Nephron (organoid): Measurements from ENCODE around the gene TPBGL.

Experiments used
- H3K27ac Mint-ChIP-seq, 3 experiments: 2 replicates each; pipeline ENCODE4 v1.8.0; 2020; ENCODE audit warnings: mixed read lengths in 3 of 3, mild to moderate bottlenecking in 2 of 3, moderate library complexity in 1 of 3
- H3K27me3 Mint-ChIP-seq: 2 replicates; pipeline ENCODE4 v1.8.0; 2021; ENCODE audit warnings: low read depth, mild to moderate bottlenecking, moderate library complexity, mixed read lengths
- H3K36me3 Mint-ChIP-seq: 2 replicates; pipeline ENCODE4 v1.8.0; 2020; ENCODE audit warnings: low read depth, mixed read lengths
- H3K4me1 Mint-ChIP-seq: 2 replicates; pipeline ENCODE4 v1.8.0; 2020; ENCODE audit warnings: mixed read lengths
- H3K4me3 Mint-ChIP-seq, 3 experiments: 2 replicates each; pipeline ENCODE4 v1.8.0; 2020; ENCODE audit warnings: mild to moderate bottlenecking in 3 of 3, mixed read lengths in 3 of 3, moderate library complexity in 2 of 3
- H3K9me3 Mint-ChIP-seq: 2 replicates; pipeline ENCODE4 v1.8.0; 2020; ENCODE audit warnings: mixed read lengths
- TF ChIP-seq, protein P1 (sequence below), 3 experiments: fragments of 200-600 bp; sonication (generic); IDR thresholded peaks; one replicate each; pipeline ENCODE4 v1.5.0; 2021; ENCODE audit warnings: antibody characterized with exemption in 3 of 3; ENCODE audit not compliant: unreplicated experiment in 3 of 3

Gene TPBGL

DNA sequence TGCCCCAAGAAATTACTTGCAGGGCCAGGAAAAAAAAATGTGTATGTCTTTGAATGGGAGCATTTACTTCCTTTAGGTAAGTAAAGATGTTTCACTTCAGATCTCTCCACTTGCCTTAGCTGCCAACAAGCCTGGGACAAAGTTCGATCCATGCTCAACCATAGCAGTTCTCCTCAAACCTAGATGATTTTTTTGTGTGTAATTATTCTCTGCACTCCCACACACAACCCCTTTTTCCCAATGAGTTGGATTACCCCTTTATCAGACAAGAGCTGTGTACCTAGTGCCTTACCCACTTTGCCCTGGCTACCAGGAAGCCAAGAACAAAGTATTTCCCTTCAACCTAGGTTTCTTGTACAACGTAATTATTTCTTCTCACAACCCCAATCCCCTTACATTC, 35.6 kb downstream of the TPBGL start:
- no peaks in the 10 kb centered on the region for H3K9me3 Mint-ChIP-seq
- H3K4me3 Mint-ChIP-seq: no peak overlapping the region
- no peaks in the 10 kb centered on the region for H3K4me1 Mint-ChIP-seq
- no peak overlapping the region for H3K27ac Mint-ChIP-seq
- no peaks in the 10 kb centered on the region for H3K27me3 Mint-ChIP-seq
- peaks cover 23% of the 10 kb centered on the region for H3K36me3 Mint-ChIP-seq
- TF ChIP-seq, protein P1, sequence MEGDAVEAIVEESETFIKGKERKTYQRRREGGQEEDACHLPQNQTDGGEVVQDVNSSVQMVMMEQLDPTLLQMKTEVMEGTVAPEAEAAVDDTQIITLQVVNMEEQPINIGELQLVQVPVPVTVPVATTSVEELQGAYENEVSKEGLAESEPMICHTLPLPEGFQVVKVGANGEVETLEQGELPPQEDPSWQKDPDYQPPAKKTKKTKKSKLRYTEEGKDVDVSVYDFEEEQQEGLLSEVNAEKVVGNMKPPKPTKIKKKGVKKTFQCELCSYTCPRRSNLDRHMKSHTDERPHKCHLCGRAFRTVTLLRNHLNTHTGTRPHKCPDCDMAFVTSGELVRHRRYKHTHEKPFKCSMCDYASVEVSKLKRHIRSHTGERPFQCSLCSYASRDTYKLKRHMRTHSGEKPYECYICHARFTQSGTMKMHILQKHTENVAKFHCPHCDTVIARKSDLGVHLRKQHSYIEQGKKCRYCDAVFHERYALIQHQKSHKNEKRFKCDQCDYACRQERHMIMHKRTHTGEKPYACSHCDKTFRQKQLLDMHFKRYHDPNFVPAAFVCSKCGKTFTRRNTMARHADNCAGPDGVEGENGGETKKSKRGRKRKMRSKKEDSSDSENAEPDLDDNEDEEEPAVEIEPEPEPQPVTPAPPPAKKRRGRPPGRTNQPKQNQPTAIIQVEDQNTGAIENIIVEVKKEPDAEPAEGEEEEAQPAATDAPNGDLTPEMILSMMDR (IDR thresholded peaks at IDR 0.05; ENCODE audit: unreplicated experiment in 3 of 3): no peak

DNA sequence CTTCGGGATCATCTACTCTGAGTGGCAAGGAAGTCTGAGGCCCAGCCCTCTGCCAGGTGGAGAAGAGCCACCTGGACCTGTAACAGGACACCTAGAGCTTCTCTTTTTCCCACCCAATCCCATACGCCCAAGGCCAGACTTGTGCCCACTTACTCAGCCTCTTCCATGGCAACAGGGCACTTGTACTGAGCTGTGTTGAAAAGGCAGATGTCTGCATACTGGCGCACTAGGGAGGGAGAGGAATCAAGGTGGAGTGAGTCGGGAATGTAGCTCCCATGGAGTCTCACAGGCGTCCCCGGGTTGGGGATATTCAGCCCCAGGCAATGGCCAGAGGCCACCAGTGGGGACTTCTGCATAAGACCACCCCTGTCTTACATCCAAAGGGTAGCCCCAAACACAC, 36.1 kb downstream of the TPBGL start:
- Mint-ChIP-seq H3K9me3 (no peaks in the 10 kb centered on the region), H3K36me3 (peaks cover 23% of the 10 kb centered on the region), H3K27ac (no peak overlapping the region), H3K4me3 (no peak overlapping the region), H3K4me1 (no peaks in the 10 kb centered on the region), H3K27me3 (no peaks in the 10 kb centered on the region)
- TF ChIP-seq, protein P1 (IDR thresholded peaks at IDR 0.05; ENCODE audit: unreplicated experiment in 3 of 3): no peak

DNA sequence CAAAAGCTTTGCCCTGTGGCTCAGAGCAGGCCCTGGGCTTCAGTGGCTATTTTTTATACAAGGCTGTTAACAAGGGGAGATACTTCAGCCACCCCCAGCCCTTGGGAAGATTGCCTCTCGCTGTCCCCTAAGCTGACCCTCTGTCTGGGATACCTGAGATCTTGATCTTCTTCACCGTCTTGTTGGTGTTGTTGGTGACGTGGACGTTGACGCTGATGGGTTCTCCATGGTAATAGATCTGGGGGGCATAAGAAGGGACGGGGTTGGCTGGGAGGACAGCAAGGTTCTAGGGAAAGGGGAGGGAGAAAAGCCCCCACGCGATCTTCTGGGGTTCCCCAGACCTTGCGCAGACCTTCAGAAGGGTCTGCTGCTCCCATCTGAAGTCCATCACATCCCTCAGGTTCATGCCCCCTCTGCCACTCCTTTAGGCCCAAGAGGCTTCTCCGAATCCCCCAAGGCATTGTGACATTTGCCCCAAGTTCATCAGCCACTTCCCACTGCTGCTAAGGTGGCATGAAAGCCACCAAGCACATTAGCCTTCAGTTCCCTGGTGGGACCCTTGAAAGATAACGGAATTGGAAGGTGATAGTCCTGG, 36.7 kb downstream of the TPBGL start:
- Mint-ChIP-seq H3K9me3 (no peaks in the 10 kb centered on the region), H3K27me3 (no peaks in the 10 kb centered on the region), H3K36me3 (peaks cover 23% of the 10 kb centered on the region), H3K27ac (no peak overlapping the region), H3K4me1 (no peaks in the 10 kb centered on the region), H3K4me3 (no peak overlapping the region)
- TF ChIP-seq, protein P1 (IDR thresholded peaks at IDR 0.05; ENCODE audit: unreplicated experiment in 3 of 3): no peak

DNA sequence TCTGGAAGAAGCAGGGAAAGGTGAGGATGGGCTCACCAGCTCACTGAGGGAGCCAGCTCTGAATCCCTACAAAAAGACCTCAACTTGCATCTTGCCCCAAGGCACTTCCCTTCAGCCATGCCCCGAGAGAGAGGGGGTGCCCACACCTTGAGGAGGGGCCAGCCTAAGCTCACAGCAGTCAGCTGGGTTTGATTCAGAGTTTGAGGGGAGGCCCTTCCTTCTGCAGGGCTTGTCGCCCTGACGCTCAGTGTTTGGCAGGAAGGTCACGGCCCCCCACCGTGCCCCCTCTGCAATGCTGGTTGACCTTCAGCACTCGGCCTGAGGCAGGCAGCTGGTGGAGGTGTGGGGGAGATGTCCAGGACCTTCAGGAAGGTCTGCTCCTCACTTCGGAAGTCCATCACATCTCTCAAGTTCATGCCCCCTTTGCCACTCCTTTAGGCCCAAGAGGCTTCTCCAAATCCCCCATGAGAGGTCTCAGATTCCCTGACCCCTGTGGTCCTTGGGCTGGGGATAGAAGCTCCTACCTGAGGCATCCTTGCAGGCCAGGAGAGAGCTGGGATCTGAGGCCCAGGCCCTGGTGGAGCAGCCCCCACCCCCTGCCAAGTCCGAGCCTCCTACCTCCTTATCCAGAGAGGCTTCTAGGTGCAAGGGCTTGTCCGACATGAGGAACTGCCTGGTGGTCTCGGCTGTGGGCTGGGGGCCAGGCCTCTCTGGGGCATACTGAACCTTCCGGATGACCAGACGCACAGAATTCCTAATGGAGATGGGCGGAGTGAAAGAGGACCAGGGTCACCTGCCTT, 37.6 kb downstream of the TPBGL start:
- Mint-ChIP-seq H3K4me1 (no peaks in the 10 kb centered on the region), H3K9me3 (no peaks in the 10 kb centered on the region), H3K36me3 (peaks cover 23% of the 10 kb centered on the region), H3K27ac (no peak overlapping the region), H3K27me3 (no peaks in the 10 kb centered on the region), H3K4me3 (no peak overlapping the region)
- TF ChIP-seq, protein P1 (IDR thresholded peaks at IDR 0.05; ENCODE audit: unreplicated experiment in 3 of 3): no peak

GRCh38 chr11:75279273-75279672, 38.7 kb downstream of the TPBGL start:
- no peaks in the 10 kb centered on the region for H3K4me1 Mint-ChIP-seq
- TF ChIP-seq, protein P1 (IDR thresholded peaks at IDR 0.05; ENCODE audit: unreplicated experiment in 3 of 3): no peak
- H3K4me3 Mint-ChIP-seq: no peak overlapping the region
- H3K36me3 Mint-ChIP-seq: peaks cover 23% of the 10 kb centered on the region
- H3K27me3 Mint-ChIP-seq: no peaks in the 10 kb centered on the region
- H3K27ac Mint-ChIP-seq: no peak overlapping the region
- no peaks in the 10 kb centered on the region for H3K9me3 Mint-ChIP-seq
